Measurements from ENCODE around the gene TAAR1.

DNA sequence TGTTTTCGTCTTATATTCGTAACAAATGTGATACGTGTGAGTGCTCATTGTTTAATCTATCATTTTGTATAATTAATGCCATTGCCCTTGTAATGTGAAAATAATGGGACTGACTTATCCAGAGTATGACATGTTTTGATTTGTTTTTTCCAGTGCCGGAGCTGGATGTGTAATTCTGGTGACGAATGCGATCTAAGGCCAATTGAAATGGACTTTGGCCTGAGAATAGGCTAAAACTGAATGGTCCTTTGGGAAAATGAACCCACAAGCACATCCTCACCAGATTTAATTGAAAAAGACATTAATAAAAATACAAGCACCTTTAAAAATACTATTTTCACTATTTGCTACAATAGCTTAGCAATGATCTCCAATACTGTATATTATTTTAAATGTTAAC, 62.8 kb downstream of the TAAR1 start:
- TF ChIP-seq, protein P1, sequence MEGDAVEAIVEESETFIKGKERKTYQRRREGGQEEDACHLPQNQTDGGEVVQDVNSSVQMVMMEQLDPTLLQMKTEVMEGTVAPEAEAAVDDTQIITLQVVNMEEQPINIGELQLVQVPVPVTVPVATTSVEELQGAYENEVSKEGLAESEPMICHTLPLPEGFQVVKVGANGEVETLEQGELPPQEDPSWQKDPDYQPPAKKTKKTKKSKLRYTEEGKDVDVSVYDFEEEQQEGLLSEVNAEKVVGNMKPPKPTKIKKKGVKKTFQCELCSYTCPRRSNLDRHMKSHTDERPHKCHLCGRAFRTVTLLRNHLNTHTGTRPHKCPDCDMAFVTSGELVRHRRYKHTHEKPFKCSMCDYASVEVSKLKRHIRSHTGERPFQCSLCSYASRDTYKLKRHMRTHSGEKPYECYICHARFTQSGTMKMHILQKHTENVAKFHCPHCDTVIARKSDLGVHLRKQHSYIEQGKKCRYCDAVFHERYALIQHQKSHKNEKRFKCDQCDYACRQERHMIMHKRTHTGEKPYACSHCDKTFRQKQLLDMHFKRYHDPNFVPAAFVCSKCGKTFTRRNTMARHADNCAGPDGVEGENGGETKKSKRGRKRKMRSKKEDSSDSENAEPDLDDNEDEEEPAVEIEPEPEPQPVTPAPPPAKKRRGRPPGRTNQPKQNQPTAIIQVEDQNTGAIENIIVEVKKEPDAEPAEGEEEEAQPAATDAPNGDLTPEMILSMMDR (IDR thresholded peaks at IDR 0.05; ENCODE audit: borderline replicate concordance, extremely low read depth, low read length, poor library complexity, severe bottlenecking): no peak
- no peak for TF ChIP-seq EZH2 (IDR thresholded peaks at IDR 0.05; ENCODE audit: borderline replicate concordance, low read depth, low read length, severe bottlenecking)

All from DND-41 (cell line).